Endometrial microvascular endothelial cells (primary cell): ENCODE measurements around the gene EP400. TPM values are rescaled to one million over a fixed set of nuclear protein-coding genes. Genes with fewer than 3 reads are reported as not detected.

Experiments
- in situ Hi-C: cut with HindIII; loops from 2 replicates; pipeline ENCODE4 v1.10.0; 2017; ENCODE audit warnings: low sequenced_read_pairs, low pct_unique_long_range_greater_than_20kb; ENCODE audit errors: inconsistent ontology term
- total RNA-seq: library from RNA; depleted of rRNA; stranded (reverse); fragments of >200 nt; gene quantifications from one replicate; pipeline ENCODE4 v1.2.3, GENCODE V29; 2015; ENCODE audit errors: inconsistent ontology term

The EP400 gene
- total RNA-seq, 1 donor from 2014 or later, result 10.0 TPM

GRCh38 chr12:132116709-132117557 lies 167.2 kb downstream of the EP400 start:
- in situ Hi-C loops, result no loop called here

- in situ Hi-C loops, result no loop called here
These were observed 167.8 kb downstream of the EP400 start for GRCh38 chr12:132117558-132117875.

GRCh38 chr12:132118876-132119275 lies 169.1 kb downstream of the EP400 start:
- in situ Hi-C loops, result no loop called here

- in situ Hi-C loops, result no loop called here
These were observed 171.5 kb downstream of the EP400 start for GRCh38 chr12:132121283-132121682.

GRCh38 chr12:132123970-132124765 lies 174.4 kb downstream of the EP400 start:
- in situ Hi-C loops, result no loop called here

GRCh38 chr12:132124766-132125425 lies 175.2 kb downstream of the EP400 start:
- in situ Hi-C loops, result no loop called here

GRCh38 chr12:132125736-132126135 lies 176.0 kb downstream of the EP400 start:
- in situ Hi-C loops, result no loop called here

- in situ Hi-C loops, result no loop called here
These were observed 177.3 kb downstream of the EP400 start for GRCh38 chr12:132127041-132127440.

GRCh38 chr12:132129007-132129406 lies 179.3 kb downstream of the EP400 start:
- in situ Hi-C loops, result no loop called here

- in situ Hi-C loops, result no loop called here
These were observed 180.9 kb downstream of the EP400 start for GRCh38 chr12:132130690-132131089.

Other genes with a start within 250 kb of the EP400 start
- gene SFSWAP, start 238.9 kb upstream of the EP400 start, total RNA-seq, result 17.6 TPM
- gene MMP17, start 121.5 kb upstream of the EP400 start, total RNA-seq, result 19.7 TPM
- 4.2 TPM for gene ULK1, start 55.3 kb upstream of the EP400 start, total RNA-seq
- 27.0 TPM for gene PUS1, start 20.7 kb upstream of the EP400 start, total RNA-seq
- gene DDX51, start 194.4 kb downstream of the EP400 start, total RNA-seq, result 13.1 TPM
- gene NOC4L, start 194.5 kb downstream of the EP400 start, total RNA-seq, result 31.8 TPM